K562 (cell line): ENCODE data around the gene LENEP. TPM values are rescaled to one million over a fixed set of nuclear protein-coding genes. Genes with fewer than 3 reads are reported as not detected.
A peak's percentile ranks its signal among the peaks of the same experiment; 100 is the strongest.

Experiments used
- ATF2 ChIP-seq: sonication (generic); formaldehyde crosslinking; IDR thresholded peaks from 2 replicates; pipeline ENCODE4 v1.8.1; 2022; ENCODE audit warnings: missing genetic modification reagents
- CBFB ChIP-seq: sonication (generic); formaldehyde crosslinking; IDR thresholded peaks from 2 replicates; pipeline ENCODE4 v1.4.0; 2020; ENCODE audit warnings: mild to moderate bottlenecking, missing genetic modification reagents
- CC2D1A ChIP-seq: fragments of 450-650 bp; IDR thresholded peaks from 2 replicates; pipeline ENCODE4 v1.6.1; 2017; ENCODE audit warnings: mild to moderate bottlenecking
- HIVEP1 ChIP-seq: fragments of 250-450 bp; sonication (Bioruptor Pico); IDR thresholded peaks from 2 replicates; pipeline ENCODE4 v1.4.0; 2020; ENCODE audit warnings: mild to moderate bottlenecking
- MIER1 ChIP-seq: fragments of 450-650 bp; IDR thresholded peaks from 2 replicates; pipeline ENCODE4 v1.6.1; 2016; ENCODE audit warnings: antibody characterized with exemption, mild to moderate bottlenecking, low read depth
- NCOA4 ChIP-seq: fragments of 450-650 bp; IDR thresholded peaks from 2 replicates; pipeline ENCODE4 v1.6.1; 2018; ENCODE audit warnings: mild to moderate bottlenecking; ENCODE audit not compliant: partially characterized antibody
- U2AF1 ChIP-seq: fragments of 200-400 bp; formaldehyde crosslinking; optimal IDR thresholded peaks from 2 replicates; pipeline ENCODE3; 2017; ENCODE audit warnings: mild to moderate bottlenecking, low read depth, low read length, moderate library complexity
- WHSC1 ChIP-seq: IDR thresholded peaks from one replicate; pipeline ENCODE4 v1.6.1; 2012; ENCODE audit warnings: low read length, control low read depth, inconsistent platforms
- ZNF217 ChIP-seq: sonication (generic); formaldehyde crosslinking; IDR thresholded peaks from 2 replicates; pipeline ENCODE4 v1.8.0; 2022; ENCODE audit warnings: mild to moderate bottlenecking, missing genetic modification reagents
- ZNF347 ChIP-seq: fragments of 450-650 bp; formaldehyde crosslinking; IDR thresholded peaks from 2 replicates; pipeline ENCODE4 v1.4.0; 2020; ENCODE audit warnings: low read depth, mild to moderate bottlenecking, moderate library complexity
- ZNF764 ChIP-seq: fragments of 250-450 bp; sonication (Bioruptor Pico); IDR thresholded peaks from 2 replicates; pipeline ENCODE4 v1.4.0; 2020; ENCODE audit warnings: low read depth, mild to moderate bottlenecking, moderate library complexity
- polyA plus RNA-seq, 8 experiments: library from polyadenylated mRNA; depleted of rRNA in 4 of 8; stranded (reverse) in 5 of 8; unstranded in 3 of 8; fragments of >200 nt; fragmentation: Nextera tagmentation in 2 of 8; fragmentation: Illumina TruSeq in 1 of 8; extraction: Ambion mirVana in 2 of 8; extraction: Trizol in 1 of 8; gene quantifications; 2 replicates each; pipeline versions ENCODE4 v1.2.1 to v1.2.3, GENCODE V29; 2011 to 2014; ENCODE audit warnings: inconsistent platforms in 1 of 8, missing spikeins in 1 of 8
- total RNA-seq, 7 experiments: library from RNA; depleted of rRNA in 6 of 7; stranded (reverse); fragments of >200 nt in 6 of 7; fragmentation: Illumina TruSeq in 2 of 7; extraction: Trizol in 2 of 7; gene quantifications; 2 replicates each; pipeline versions ENCODE4 v1.2.1 to v1.2.3, GENCODE V29; 2011 to 2021; ENCODE audit warnings: low replicate concordance in 1 of 7
- TF ChIP-seq, protein P1 (sequence below): sonication (generic); formaldehyde crosslinking; IDR thresholded peaks from 2 replicates; pipeline ENCODE4 v1.8.0; 2022; ENCODE audit warnings: mild to moderate bottlenecking, missing genetic modification reagents
- TF ChIP-seq, protein P2 (sequence below): fragments of 200-800 bp; sonication (Bioruptor generic); IDR thresholded peaks from 2 replicates; pipeline ENCODE4 v1.6.1; 2017; ENCODE audit warnings: missing genetic modification characterization, missing compliant biosample characterization
- TF ChIP-seq, protein P3 (sequence below): fragments of 250-450 bp; sonication (Bioruptor Pico); IDR thresholded peaks from 2 replicates; pipeline ENCODE4 v1.8.0; 2021; ENCODE audit warnings: moderate library complexity, mild to moderate bottlenecking, inconsistent platforms
- TF ChIP-seq, protein P4 (sequence below), 2 experiments: IDR thresholded peaks in 1 of 2; conservative IDR thresholded peaks in 1 of 2; 2 replicates each; pipeline ENCODE4 v1.6.1; 2016; ENCODE audit warnings: low read depth in 2 of 2, mild to moderate bottlenecking in 1 of 2, missing compliant biosample characterization in 1 of 2, missing genetic modification characterization in 1 of 2, moderate library complexity in 1 of 2
- TF ChIP-seq, protein P5 (sequence below): sonication (generic); formaldehyde crosslinking; IDR thresholded peaks from 2 replicates; pipeline ENCODE4 v1.8.0; 2022; ENCODE audit warnings: mild to moderate bottlenecking, missing genetic modification reagents

The LENEP gene
- total and polyA plus RNA-seq, 9 of the 15 experiments (the other 6 are each of a cell fraction or from before 2014, with no cell fraction given) = 0.23 to 0.87 (median 0.67) TPM; not detected in 5

DNA sequence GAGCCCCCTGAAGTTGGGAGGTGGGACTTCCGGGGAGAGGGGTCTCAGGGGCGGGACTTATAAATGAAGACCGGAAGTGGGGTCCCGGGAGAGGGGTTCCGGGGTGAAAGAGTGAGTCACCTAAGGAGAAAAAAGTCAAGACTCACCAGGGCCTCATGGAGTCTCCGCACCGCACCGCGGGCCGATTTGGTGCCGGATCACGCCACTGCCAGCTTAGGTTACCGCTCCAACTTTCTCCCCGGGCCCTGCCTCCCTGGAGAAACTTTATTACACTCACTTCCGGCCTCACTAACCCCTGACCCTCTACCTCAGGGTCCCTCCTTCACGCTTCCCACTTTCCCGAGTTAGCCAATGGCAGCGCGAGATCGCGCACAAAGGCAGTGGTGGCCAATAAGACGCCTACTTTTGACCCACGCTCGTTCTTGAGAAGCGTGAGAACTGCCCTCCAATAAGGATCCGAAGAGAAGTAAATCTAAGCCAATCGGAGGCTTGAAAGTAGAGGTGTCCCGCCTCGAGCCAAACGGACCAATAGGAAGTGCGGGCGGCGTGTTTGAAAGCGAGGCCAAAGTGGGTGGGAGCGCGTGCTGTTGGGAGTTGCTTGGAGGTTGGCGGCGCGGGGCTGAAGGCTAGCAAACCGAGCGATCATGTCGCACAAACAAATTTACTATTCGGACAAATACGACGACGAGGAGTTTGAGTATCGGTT lies 19.1 kb upstream of the LENEP start, which contains the start of gene CKS1B (continued):
- TF ChIP-seq, protein P1, sequence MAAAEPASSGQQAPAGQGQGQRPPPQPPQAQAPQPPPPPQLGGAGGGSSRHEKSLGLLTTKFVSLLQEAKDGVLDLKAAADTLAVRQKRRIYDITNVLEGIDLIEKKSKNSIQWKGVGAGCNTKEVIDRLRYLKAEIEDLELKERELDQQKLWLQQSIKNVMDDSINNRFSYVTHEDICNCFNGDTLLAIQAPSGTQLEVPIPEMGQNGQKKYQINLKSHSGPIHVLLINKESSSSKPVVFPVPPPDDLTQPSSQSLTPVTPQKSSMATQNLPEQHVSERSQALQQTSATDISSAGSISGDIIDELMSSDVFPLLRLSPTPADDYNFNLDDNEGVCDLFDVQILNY (CRISPR knock-in tag) = peak; percentile 84; the same call in 1 of the 2 replicates
- TF ChIP-seq WHSC1 (no peak), CC2D1A (peak; percentile 79; the same call in 1 of the 2 replicates), ATF2 (CRISPR knock-in tag) (no peak), ZNF217 (CRISPR knock-in tag) (no peak), ZNF347 (CRISPR knock-in tag) (no peak), ZNF764 (no peak), CBFB (CRISPR knock-in tag) (no peak), U2AF1 (no peak), HIVEP1 (no peak), MIER1 (no peak), NCOA4 (no peak)
- TF ChIP-seq, protein P2, sequence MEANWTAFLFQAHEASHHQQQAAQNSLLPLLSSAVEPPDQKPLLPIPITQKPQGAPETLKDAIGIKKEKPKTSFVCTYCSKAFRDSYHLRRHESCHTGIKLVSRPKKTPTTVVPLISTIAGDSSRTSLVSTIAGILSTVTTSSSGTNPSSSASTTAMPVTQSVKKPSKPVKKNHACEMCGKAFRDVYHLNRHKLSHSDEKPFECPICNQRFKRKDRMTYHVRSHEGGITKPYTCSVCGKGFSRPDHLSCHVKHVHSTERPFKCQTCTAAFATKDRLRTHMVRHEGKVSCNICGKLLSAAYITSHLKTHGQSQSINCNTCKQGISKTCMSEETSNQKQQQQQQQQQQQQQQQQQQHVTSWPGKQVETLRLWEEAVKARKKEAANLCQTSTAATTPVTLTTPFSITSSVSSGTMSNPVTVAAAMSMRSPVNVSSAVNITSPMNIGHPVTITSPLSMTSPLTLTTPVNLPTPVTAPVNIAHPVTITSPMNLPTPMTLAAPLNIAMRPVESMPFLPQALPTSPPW (CRISPR knock-in tag) = peak; percentile 16; the same call in 1 of the 2 replicates
- TF ChIP-seq, protein P3, sequence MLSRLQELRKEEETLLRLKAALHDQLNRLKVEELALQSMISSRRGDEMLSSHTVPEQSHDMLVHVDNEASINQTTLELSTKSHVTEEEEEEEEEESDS = no peak
- TF ChIP-seq, protein P4, sequence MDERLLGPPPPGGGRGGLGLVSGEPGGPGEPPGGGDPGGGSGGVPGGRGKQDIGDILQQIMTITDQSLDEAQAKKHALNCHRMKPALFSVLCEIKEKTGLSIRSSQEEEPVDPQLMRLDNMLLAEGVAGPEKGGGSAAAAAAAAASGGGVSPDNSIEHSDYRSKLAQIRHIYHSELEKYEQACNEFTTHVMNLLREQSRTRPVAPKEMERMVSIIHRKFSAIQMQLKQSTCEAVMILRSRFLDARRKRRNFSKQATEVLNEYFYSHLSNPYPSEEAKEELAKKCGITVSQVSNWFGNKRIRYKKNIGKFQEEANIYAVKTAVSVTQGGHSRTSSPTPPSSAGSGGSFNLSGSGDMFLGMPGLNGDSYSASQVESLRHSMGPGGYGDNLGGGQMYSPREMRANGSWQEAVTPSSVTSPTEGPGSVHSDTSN (CRISPR knock-in tag; IDR thresholded peaks at IDR 0.05; ENCODE audit: low read depth) = no peak
- TF ChIP-seq, protein P4 (tag; conservative IDR thresholded peaks at IDR 0.05; ENCODE audit: low read depth) = no peak
- TF ChIP-seq, protein P5, sequence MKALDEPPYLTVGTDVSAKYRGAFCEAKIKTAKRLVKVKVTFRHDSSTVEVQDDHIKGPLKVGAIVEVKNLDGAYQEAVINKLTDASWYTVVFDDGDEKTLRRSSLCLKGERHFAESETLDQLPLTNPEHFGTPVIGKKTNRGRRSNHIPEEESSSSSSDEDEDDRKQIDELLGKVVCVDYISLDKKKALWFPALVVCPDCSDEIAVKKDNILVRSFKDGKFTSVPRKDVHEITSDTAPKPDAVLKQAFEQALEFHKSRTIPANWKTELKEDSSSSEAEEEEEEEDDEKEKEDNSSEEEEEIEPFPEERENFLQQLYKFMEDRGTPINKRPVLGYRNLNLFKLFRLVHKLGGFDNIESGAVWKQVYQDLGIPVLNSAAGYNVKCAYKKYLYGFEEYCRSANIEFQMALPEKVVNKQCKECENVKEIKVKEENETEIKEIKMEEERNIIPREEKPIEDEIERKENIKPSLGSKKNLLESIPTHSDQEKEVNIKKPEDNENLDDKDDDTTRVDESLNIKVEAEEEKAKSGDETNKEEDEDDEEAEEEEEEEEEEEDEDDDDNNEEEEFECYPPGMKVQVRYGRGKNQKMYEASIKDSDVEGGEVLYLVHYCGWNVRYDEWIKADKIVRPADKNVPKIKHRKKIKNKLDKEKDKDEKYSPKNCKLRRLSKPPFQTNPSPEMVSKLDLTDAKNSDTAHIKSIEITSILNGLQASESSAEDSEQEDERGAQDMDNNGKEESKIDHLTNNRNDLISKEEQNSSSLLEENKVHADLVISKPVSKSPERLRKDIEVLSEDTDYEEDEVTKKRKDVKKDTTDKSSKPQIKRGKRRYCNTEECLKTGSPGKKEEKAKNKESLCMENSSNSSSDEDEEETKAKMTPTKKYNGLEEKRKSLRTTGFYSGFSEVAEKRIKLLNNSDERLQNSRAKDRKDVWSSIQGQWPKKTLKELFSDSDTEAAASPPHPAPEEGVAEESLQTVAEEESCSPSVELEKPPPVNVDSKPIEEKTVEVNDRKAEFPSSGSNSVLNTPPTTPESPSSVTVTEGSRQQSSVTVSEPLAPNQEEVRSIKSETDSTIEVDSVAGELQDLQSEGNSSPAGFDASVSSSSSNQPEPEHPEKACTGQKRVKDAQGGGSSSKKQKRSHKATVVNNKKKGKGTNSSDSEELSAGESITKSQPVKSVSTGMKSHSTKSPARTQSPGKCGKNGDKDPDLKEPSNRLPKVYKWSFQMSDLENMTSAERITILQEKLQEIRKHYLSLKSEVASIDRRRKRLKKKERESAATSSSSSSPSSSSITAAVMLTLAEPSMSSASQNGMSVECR (CRISPR knock-in tag) = peak; percentile 94
